ENCODE results near the gene LRRC32.

Gene LRRC32

GRCh38 chr11:76662656-76663485 is 7.7 kb downstream of the LRRC32 start:
- DNase-seq (ENCODE audit: low read depth), result no peak

- DNase-seq (ENCODE audit: low read depth), result no peak
Measured at GRCh38 chr11:76661834-76662434, 8.6 kb downstream of the LRRC32 start.

GRCh38 chr11:76661306-76661751 is 9.2 kb downstream of the LRRC32 start:
- DNase-seq (ENCODE audit: low read depth), result no peak

GRCh38 chr11:76660533-76661305 is 9.8 kb downstream of the LRRC32 start:
- no peak for DNase-seq (ENCODE audit: low read depth)

GRCh38 chr11:76659672-76660532 is 10.6 kb downstream of the LRRC32 start:
- DNase-seq (ENCODE audit: low read depth), result no peak

- no peak for DNase-seq (ENCODE audit: low read depth)
Measured at GRCh38 chr11:76658651-76659650, 11.6 kb downstream of the LRRC32 start.

- DNase-seq (ENCODE audit: low read depth), result no peak
Measured at GRCh38 chr11:76658231-76658630, 12.3 kb downstream of the LRRC32 start.

GRCh38 chr11:76657187-76658170 is 13.1 kb downstream of the LRRC32 start:
- DNase-seq (ENCODE audit: low read depth), result no peak

- DNase-seq (ENCODE audit: low read depth), result no peak
Measured at GRCh38 chr11:76656571-76657081, 13.9 kb downstream of the LRRC32 start.

- no peak for DNase-seq (ENCODE audit: low read depth)
Measured at GRCh38 chr11:76656050-76656531, 14.5 kb downstream of the LRRC32 start.

GRCh38 chr11:76655501-76656049 is 15.0 kb downstream of the LRRC32 start:
- DNase-seq (ENCODE audit: low read depth), result no peak

- no peak for DNase-seq (ENCODE audit: low read depth)
Measured at GRCh38 chr11:76654980-76655379, 15.6 kb downstream of the LRRC32 start.

- DNase-seq (ENCODE audit: low read depth), result no peak
Measured at GRCh38 chr11:76654298-76654851, 16.2 kb downstream of the LRRC32 start.

GRCh38 chr11:76653674-76654284 is 16.8 kb downstream of the LRRC32 start:
- DNase-seq (ENCODE audit: low read depth), result no peak

- DNase-seq (ENCODE audit: low read depth), result no peak
Measured at GRCh38 chr11:76653012-76653673, 17.4 kb downstream of the LRRC32 start.

GRCh38 chr11:76649851-76650372 is 20.6 kb downstream of the LRRC32 start:
- DNase-seq (ENCODE audit: low read depth), result no peak

GRCh38 chr11:76649011-76649410 is 21.5 kb downstream of the LRRC32 start:
- no peak for DNase-seq (ENCODE audit: low read depth)

All from stimulated activated CD4-positive, alpha-beta T cell treated with anti-CD3 and anti-CD28 coated beads, Interleukin-2, amount 100 ng/mL, for 4 hours (primary cell).